OCI-LY3 (cell line): ENCODE measurements around the gene FHOD3.

Experiments used
- EZH2phosphoT487 ChIP-seq: fragments of 200-600 bp; shearing (Covaris generic); IDR thresholded peaks from 2 replicates; pipeline ENCODE4 v1.6.1; 2018; ENCODE audit warnings: antibody characterized with exemption, mixed run types, low read depth
- TF ChIP-seq, protein P1 (sequence below): fragments of 200-600, 300-600 bp; sonication (generic); IDR thresholded peaks from 2 replicates; pipeline ENCODE4 v1.5.1; 2014; ENCODE audit warnings: antibody characterized with exemption, low read length, low read depth

DNA sequence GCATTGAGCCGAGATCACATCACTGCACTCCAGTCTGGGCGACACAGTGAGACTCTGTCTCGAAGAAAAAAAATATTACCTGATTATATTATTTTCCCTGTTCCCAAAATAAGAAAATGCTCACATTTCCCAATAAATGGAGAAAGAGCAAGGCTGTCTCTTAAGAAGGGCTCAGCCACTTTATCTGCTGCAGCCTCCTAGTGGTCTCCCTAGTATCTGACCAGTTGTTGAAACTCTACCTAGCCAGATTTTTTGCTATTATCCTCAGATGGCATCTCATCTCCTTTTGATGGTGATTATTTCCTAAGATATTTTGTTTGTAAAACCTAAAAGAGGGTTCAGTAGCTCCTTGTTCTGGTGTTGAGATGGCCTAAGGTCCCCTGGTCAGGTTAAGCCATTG, 417.0 kb downstream of the FHOD3 start:
- TF ChIP-seq, protein P1, sequence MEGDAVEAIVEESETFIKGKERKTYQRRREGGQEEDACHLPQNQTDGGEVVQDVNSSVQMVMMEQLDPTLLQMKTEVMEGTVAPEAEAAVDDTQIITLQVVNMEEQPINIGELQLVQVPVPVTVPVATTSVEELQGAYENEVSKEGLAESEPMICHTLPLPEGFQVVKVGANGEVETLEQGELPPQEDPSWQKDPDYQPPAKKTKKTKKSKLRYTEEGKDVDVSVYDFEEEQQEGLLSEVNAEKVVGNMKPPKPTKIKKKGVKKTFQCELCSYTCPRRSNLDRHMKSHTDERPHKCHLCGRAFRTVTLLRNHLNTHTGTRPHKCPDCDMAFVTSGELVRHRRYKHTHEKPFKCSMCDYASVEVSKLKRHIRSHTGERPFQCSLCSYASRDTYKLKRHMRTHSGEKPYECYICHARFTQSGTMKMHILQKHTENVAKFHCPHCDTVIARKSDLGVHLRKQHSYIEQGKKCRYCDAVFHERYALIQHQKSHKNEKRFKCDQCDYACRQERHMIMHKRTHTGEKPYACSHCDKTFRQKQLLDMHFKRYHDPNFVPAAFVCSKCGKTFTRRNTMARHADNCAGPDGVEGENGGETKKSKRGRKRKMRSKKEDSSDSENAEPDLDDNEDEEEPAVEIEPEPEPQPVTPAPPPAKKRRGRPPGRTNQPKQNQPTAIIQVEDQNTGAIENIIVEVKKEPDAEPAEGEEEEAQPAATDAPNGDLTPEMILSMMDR = no peak
- TF ChIP-seq EZH2phosphoT487 = no peak
